ENCODE results near the gene NPDC1.

Gene NPDC1

DNA sequence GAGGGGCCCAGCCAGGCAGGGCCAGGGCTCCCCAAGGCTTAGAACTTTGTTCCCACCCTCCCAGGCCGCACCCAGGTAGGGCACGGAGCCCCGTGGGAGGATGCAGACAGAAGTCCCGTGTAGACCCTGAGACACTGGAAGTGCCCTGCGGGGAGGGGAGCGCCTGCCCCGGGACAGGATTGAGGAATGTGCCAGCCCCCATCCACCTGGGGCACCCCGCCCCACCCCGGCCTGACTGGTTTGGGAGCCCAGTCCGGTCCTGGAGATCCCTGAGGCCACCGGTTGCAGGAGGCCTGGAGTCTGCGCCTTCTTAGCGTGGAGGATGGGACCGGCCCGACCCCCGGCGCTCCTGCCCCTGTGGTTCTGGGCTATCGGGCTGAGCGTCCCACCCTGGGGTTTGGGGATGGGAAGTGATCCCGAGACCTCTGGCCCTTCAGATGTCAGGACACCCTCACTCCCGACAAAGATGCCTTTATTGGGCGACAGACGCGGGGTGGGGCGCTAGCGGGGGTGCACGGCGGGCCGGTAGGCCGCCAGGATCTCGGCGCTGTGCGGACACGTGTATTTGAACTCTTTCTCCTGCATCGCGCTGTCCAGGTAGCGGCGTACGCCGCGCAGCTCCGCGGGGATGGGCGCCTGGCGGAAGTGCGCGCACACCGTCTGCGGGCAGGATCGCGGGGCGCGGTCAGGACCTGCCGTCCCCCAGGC, 51.6 kb downstream of the NPDC1 start:
- no peak for ATAC-seq
- TF ChIP-seq SNAI2 (CRISPR knock-in tag; IDR thresholded peaks at IDR 0.05): no peak
- no peak for TF ChIP-seq TOX (CRISPR knock-in tag; IDR thresholded peaks at IDR 0.05; ENCODE audit: borderline replicate concordance)
- no peak for TF ChIP-seq PPARA (CRISPR knock-in tag; IDR thresholded peaks at IDR 0.05; ENCODE audit: borderline replicate concordance)
- TF ChIP-seq, protein P1, sequence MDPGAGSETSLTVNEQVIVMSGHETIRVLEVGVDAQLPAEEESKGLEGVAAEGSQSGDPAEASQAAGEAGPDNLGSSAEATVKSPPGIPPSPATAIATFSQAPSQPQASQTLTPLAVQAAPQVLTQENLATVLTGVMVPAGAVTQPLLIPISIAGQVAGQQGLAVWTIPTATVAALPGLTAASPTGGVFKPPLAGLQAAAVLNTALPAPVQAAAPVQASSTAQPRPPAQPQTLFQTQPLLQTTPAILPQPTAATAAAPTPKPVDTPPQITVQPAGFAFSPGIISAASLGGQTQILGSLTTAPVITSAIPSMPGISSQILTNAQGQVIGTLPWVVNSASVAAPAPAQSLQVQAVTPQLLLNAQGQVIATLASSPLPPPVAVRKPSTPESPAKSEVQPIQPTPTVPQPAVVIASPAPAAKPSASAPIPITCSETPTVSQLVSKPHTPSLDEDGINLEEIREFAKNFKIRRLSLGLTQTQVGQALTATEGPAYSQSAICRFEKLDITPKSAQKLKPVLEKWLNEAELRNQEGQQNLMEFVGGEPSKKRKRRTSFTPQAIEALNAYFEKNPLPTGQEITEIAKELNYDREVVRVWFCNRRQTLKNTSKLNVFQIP (CRISPR knock-in tag; IDR thresholded peaks at IDR 0.05; ENCODE audit: borderline replicate concordance, low read depth): no peak
- TF ChIP-seq ISL1 (CRISPR knock-in tag; IDR thresholded peaks at IDR 0.05): no peak
- TF ChIP-seq, protein P2, sequence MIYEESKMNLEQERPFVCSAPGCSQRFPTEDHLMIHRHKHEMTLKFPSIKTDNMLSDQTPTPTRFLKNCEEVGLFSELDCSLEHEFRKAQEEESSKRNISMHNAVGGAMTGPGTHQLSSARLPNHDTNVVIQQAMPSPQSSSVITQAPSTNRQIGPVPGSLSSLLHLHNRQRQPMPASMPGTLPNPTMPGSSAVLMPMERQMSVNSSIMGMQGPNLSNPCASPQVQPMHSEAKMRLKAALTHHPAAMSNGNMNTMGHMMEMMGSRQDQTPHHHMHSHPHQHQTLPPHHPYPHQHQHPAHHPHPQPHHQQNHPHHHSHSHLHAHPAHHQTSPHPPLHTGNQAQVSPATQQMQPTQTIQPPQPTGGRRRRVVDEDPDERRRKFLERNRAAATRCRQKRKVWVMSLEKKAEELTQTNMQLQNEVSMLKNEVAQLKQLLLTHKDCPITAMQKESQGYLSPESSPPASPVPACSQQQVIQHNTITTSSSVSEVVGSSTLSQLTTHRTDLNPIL (CRISPR knock-in tag; IDR thresholded peaks at IDR 0.05; ENCODE audit: low read depth): no peak
- TF ChIP-seq ZC3H10 (CRISPR knock-in tag; IDR thresholded peaks at IDR 0.05): no peak
- TF ChIP-seq ESRRG (CRISPR knock-in tag; IDR thresholded peaks at IDR 0.05): no peak

DNA sequence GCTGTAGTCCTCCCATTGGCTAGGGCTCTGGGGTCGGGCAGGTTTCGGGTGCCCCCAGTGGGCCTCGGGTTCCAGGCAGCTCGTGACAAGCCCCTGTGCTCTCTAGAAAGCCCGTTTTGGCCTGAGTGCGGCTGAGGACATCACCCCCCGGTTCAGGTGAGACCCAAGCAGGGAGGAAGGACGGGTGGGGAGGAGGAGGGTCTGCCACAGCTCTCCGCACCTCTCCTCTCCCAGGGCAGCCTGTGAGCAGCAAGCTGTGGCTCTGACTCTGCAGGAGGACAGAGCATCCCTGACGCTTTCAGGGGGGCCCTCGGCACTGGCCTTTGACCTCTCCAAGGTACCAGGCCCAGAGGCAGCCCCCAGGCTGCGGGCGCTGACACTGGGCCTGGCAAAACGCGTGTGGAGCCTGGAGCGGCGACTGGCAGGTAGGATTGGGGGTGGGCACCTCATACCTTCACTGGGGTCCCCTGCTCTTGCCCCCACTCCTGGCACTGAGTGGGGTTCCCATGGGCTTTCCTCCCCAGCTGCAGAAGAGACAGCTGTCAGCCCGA, 53.1 kb downstream of the NPDC1 start:
- TF ChIP-seq GLIS3 (CRISPR knock-in tag; IDR thresholded peaks at IDR 0.05): no peak
- TF ChIP-seq, protein P1 (CRISPR knock-in tag; IDR thresholded peaks at IDR 0.05; ENCODE audit: borderline replicate concordance, low read depth): no peak
- no peak for ATAC-seq

DNA sequence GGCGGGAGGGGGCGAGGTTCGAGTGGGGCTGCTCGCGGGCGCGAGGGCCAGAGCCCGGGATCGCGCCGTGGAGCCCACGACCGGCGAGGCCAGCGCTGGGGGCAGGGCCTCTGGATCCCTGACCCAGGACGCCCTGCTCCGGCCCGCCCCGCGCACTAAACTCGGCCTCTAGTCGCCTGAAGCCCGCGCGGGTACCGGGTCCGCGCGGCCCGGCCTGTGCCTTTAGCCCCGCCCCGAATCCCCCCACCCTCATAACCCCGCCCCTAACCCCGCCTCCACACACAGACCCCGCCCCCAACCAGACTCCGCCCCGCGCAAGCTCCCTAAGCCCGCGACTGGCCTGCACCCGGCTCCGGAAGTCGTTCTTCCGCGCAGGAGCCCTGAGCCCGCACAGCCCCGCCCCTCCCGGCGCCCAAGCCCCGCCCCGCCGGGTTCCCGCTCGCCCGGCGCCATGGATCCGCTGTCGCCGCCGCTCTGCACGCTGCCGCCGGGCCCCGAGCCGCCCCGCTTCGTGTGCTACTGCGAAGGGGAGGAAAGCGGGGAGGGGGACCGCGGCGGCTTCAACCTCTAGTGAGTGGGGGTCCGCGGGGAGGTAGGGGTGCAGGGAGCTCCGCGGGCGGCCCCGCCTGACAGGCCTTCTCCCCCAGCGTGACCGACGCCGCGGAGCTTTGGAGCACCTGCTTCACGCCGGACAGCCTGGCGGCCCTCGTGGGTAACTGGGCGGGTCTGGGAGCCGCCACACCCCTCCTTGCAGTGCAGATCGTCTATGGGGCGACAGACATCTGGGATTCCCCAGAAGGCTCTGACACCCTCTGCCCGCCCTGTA, 53.8 kb downstream of the NPDC1 start, which contains the start of gene PAXX:
Gene PAXX, plus strand, starts transcription at position 430 of the 826 bp plus-strand sequence. Its CDS starts 22 bp downstream, at position 452.
- peak; percentile 88 for ATAC-seq
- TF ChIP-seq, protein P3, sequence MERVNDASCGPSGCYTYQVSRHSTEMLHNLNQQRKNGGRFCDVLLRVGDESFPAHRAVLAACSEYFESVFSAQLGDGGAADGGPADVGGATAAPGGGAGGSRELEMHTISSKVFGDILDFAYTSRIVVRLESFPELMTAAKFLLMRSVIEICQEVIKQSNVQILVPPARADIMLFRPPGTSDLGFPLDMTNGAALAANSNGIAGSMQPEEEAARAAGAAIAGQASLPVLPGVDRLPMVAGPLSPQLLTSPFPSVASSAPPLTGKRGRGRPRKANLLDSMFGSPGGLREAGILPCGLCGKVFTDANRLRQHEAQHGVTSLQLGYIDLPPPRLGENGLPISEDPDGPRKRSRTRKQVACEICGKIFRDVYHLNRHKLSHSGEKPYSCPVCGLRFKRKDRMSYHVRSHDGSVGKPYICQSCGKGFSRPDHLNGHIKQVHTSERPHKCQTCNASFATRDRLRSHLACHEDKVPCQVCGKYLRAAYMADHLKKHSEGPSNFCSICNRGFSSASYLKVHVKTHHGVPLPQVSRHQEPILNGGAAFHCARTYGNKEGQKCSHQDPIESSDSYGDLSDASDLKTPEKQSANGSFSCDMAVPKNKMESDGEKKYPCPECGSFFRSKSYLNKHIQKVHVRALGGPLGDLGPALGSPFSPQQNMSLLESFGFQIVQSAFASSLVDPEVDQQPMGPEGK (CRISPR knock-in tag; IDR thresholded peaks at IDR 0.05; ENCODE audit: borderline replicate concordance): no peak
- TF ChIP-seq SNAI2 (CRISPR knock-in tag; IDR thresholded peaks at IDR 0.05): no peak
- TF ChIP-seq ESRRG (CRISPR knock-in tag; IDR thresholded peaks at IDR 0.05): no peak
- TF ChIP-seq CSDC2 (CRISPR knock-in tag; IDR thresholded peaks at IDR 0.05): no peak
- no peak for TF ChIP-seq TCF4 (CRISPR knock-in tag; IDR thresholded peaks at IDR 0.05; ENCODE audit: borderline replicate concordance)
- TF ChIP-seq RARB (CRISPR knock-in tag; IDR thresholded peaks at IDR 0.05): no peak
- TF ChIP-seq, protein P4, sequence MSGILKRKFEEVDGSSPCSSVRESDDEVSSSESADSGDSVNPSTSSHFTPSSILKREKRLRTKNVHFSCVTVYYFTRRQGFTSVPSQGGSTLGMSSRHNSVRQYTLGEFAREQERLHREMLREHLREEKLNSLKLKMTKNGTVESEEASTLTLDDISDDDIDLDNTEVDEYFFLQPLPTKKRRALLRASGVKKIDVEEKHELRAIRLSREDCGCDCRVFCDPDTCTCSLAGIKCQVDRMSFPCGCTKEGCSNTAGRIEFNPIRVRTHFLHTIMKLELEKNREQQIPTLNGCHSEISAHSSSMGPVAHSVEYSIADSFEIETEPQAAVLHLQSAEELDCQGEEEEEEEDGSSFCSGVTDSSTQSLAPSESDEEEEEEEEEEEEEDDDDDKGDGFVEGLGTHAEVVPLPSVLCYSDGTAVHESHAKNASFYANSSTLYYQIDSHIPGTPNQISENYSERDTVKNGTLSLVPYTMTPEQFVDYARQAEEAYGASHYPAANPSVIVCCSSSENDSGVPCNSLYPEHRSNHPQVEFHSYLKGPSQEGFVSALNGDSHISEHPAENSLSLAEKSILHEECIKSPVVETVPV (CRISPR knock-in tag; IDR thresholded peaks at IDR 0.05): no peak
- TF ChIP-seq ZNF70 (CRISPR knock-in tag; IDR thresholded peaks at IDR 0.05): no peak
- TF ChIP-seq, protein P5, sequence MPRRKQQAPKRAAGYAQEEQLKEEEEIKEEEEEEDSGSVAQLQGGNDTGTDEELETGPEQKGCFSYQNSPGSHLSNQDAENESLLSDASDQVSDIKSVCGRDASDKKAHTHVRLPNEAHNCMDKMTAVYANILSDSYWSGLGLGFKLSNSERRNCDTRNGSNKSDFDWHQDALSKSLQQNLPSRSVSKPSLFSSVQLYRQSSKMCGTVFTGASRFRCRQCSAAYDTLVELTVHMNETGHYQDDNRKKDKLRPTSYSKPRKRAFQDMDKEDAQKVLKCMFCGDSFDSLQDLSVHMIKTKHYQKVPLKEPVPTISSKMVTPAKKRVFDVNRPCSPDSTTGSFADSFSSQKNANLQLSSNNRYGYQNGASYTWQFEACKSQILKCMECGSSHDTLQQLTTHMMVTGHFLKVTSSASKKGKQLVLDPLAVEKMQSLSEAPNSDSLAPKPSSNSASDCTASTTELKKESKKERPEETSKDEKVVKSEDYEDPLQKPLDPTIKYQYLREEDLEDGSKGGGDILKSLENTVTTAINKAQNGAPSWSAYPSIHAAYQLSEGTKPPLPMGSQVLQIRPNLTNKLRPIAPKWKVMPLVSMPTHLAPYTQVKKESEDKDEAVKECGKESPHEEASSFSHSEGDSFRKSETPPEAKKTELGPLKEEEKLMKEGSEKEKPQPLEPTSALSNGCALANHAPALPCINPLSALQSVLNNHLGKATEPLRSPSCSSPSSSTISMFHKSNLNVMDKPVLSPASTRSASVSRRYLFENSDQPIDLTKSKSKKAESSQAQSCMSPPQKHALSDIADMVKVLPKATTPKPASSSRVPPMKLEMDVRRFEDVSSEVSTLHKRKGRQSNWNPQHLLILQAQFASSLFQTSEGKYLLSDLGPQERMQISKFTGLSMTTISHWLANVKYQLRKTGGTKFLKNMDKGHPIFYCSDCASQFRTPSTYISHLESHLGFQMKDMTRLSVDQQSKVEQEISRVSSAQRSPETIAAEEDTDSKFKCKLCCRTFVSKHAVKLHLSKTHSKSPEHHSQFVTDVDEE (CRISPR knock-in tag; IDR thresholded peaks at IDR 0.05): no peak
- TF ChIP-seq ZC3H10 (CRISPR knock-in tag; IDR thresholded peaks at IDR 0.05): no peak
- TF ChIP-seq BACH2 (CRISPR knock-in tag; IDR thresholded peaks at IDR 0.05; ENCODE audit: borderline replicate concordance): no peak
- TF ChIP-seq OSR1 (CRISPR knock-in tag; IDR thresholded peaks at IDR 0.05): no peak
- no peak for TF ChIP-seq PPARA (CRISPR knock-in tag; IDR thresholded peaks at IDR 0.05; ENCODE audit: borderline replicate concordance)

Measured in SK-N-SH treated with all-trans-retinoic acid at 6 μM for 48 hours (cell line).